ENCODE data around the gene EPS8L2. TPM values are rescaled to one million over a fixed set of nuclear protein-coding genes. Genes with fewer than 3 reads are reported as not detected.

EPS8L2 gene
- total and polyA plus RNA-seq, 10 of the 15 experiments (the other 5 are each of a cell fraction or from before 2014, with no cell fraction given) = 0.76 to 20.0 (median 9.7) TPM

DNA sequence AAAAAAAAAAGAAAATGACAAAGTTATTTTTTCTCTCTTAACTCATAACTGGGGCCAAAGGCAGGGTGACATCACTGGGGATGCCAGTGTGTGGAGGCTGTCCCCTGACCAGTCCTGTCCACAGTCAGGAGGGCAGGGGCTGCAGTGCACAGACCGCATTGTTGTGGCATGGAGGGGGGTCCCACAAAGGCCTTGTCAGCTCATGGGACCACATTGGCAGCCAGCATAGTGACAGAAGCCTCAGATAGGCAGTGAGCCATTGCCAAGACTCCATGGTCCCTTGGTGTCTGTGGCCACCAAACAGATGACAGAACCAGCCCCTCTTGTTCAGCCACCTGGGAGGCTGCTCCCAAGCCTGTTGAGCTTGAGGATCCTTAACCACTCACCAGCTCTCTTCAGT is 6.3 kb upstream of the EPS8L2 start:
- ChIA-PET POLR2A (interaction anchor here (0.5 to 1.1 kb wide), 2 partner anchors 17 to 26 kb away, joined by 3 to 4 read pairs; no protein-coding TSS in a partner anchor), RAD21 (ENCODE audit: unreplicated experiment) (no interaction called here), CTCF (no interaction called here), SMC1A (ENCODE audit: uncharacterized antibody, unreplicated experiment) (interaction anchor here (0.8 to 1.3 kb wide), 2 partner anchors 22 to 26 kb away, joined by 3 read pairs; no protein-coding TSS in a partner anchor)
- no peak for DNase-seq (ENCODE audit: low read depth, low spot score)
- H3K4me2 ChIP-seq (ENCODE audit: control insufficient read depth, insufficient read depth) = no peak overlapping the region
- H3K4me3 ChIP-seq = no peak overlapping the region
- H3K4me1 ChIP-seq (ENCODE audit: control insufficient read depth, insufficient read depth, low read length) = peaks cover 8% of the 10 kb centered on the region
- H4K20me1 ChIP-seq (ENCODE audit: control insufficient read depth, insufficient read depth) = no peaks in the 10 kb centered on the region
- no peak for ATAC-seq
- no peak overlapping the region for H3K27ac ChIP-seq (ENCODE audit: control insufficient read depth, insufficient read depth)
- FAIRE-seq = no peak
- in situ Hi-C loops (cut with MboI) = no loop called here
- peaks cover 11% of the 10 kb centered on the region for H3K79me2 ChIP-seq (ENCODE audit: control insufficient read depth, insufficient read depth, low read length)
- H2AFZ ChIP-seq (ENCODE audit: control insufficient read depth, low read depth, low read length) = no peak overlapping the region
- H3K36me3 ChIP-seq (ENCODE audit: control insufficient read depth in 2 of 2, insufficient read depth in 2 of 2, low read length in 1 of 2) = peaks cover 0 to 5% of the 10 kb centered on the region in 2 experiments; a peak in 2 of 4 replicates
- no peak overlapping the region for H3K9ac ChIP-seq (ENCODE audit: control insufficient read depth, insufficient read depth, low read length)
- no TSS peak for BruUV-seq (replicated peaks)
- H3K9me3 ChIP-seq (replicated peaks; ENCODE audit: control insufficient read depth, insufficient read depth, low read length) = no peaks in the 10 kb centered on the region
- TF ChIP-seq BMI1 (IDR thresholded peaks at IDR 0.05; ENCODE audit: borderline replicate concordance) (no peak), NKRF (conservative IDR thresholded peaks at IDR 0.05) (no peak), MEF2B (IDR thresholded peaks at IDR 0.05; ENCODE audit: partially characterized antibody, poor library complexity, severe bottlenecking) (no peak), CTCF (IDR thresholded peaks at IDR 0.05 in 2 of 3, conservative IDR thresholded peaks at IDR 0.05 in 1 of 3; ENCODE audit: control insufficient read depth in 2 of 3, extremely low read depth in 1 of 3, insufficient read depth in 1 of 3, low read depth in 3 of 3, low read length in 3 of 3) (no peak), STAT1 (conservative IDR thresholded peaks at IDR 0.05) (no peak)
- H3K27me3 ChIP-seq (replicated peaks in 1 of 2; ENCODE audit: control insufficient read depth in 2 of 2, insufficient read depth in 2 of 2, low read length in 1 of 2) = no peaks in the 10 kb centered on the region
- 100% methylated on average over 1 of the region's 1 CpG for WGBS (ENCODE audit: insufficient coverage, insufficient replicate concordance, low lambda C conversion rate, missing lambda C conversion rate)
- intact Hi-C loops (cut with micrococcal nuclease; ENCODE audit: unreplicated experiment) = no loop called here

Data from GM12878 (cell line).